RWPE2 (cell line): ENCODE measurements around the gene SIPA1L3.
"Not testable (repeated sequence)": the region's sequence is repeated elsewhere in the genome, so short reads cannot be mapped to it uniquely, and the experiment has no call there.

ENCODE experiments used
- ATAC-seq: fragments of 200-7000 bp; cut with Tn5 transposase; 3 replicates; pipeline ENCODE4 v1.9.1; 2021; ENCODE audit warnings: low read depth
- DNase-seq: peaks from one replicate; pipeline ENCODE4 v3.0.0-alpha.2; 2020; ENCODE audit warnings: low spot score
- H3K27ac ChIP-seq: fragments of 450-650 bp; 2 replicates; pipeline ENCODE4 v1.5.1; 2017; ENCODE audit warnings: mild to moderate bottlenecking; ENCODE audit not compliant: poor library complexity, severe bottlenecking
- H3K27me3 ChIP-seq: fragments of 250-450 bp; sonication (Bioruptor Pico); 2 replicates; pipeline ENCODE4 v1.5.1; 2021; ENCODE audit warnings: mild to moderate bottlenecking, moderate library complexity; ENCODE audit not compliant: insufficient read depth, poor library complexity, severe bottlenecking
- H3K36me3 ChIP-seq: fragments of 250-450 bp; sonication (Bioruptor Pico); 2 replicates; pipeline ENCODE4 v1.5.1; 2020; ENCODE audit warnings: low read depth, mild to moderate bottlenecking, moderate library complexity
- H3K4me1 ChIP-seq: fragments of 250-450 bp; sonication (Bioruptor Pico); 2 replicates; pipeline ENCODE4 v1.5.1; 2021; ENCODE audit warnings: mild to moderate bottlenecking, moderate library complexity; ENCODE audit not compliant: insufficient read depth, poor library complexity, severe bottlenecking
- H3K4me3 ChIP-seq: fragments of 250-450 bp; sonication (Bioruptor Pico); 2 replicates; pipeline ENCODE4 v1.5.1; 2021; ENCODE audit warnings: mild to moderate bottlenecking, moderate library complexity; ENCODE audit not compliant: severe bottlenecking
- H3K9me3 ChIP-seq: fragments of 250-450 bp; sonication (Bioruptor Pico); 2 replicates; pipeline ENCODE4 v1.5.1; 2021; ENCODE audit warnings: mild to moderate bottlenecking, moderate library complexity; ENCODE audit not compliant: severe bottlenecking
- TF ChIP-seq, protein P1 (sequence below): fragments of 450-650 bp; IDR thresholded peaks from one replicate; pipeline ENCODE4 v1.5.1; 2017; ENCODE audit warnings: mild to moderate bottlenecking, moderate library complexity; ENCODE audit not compliant: poor library complexity, severe bottlenecking

Gene SIPA1L3

DNA sequence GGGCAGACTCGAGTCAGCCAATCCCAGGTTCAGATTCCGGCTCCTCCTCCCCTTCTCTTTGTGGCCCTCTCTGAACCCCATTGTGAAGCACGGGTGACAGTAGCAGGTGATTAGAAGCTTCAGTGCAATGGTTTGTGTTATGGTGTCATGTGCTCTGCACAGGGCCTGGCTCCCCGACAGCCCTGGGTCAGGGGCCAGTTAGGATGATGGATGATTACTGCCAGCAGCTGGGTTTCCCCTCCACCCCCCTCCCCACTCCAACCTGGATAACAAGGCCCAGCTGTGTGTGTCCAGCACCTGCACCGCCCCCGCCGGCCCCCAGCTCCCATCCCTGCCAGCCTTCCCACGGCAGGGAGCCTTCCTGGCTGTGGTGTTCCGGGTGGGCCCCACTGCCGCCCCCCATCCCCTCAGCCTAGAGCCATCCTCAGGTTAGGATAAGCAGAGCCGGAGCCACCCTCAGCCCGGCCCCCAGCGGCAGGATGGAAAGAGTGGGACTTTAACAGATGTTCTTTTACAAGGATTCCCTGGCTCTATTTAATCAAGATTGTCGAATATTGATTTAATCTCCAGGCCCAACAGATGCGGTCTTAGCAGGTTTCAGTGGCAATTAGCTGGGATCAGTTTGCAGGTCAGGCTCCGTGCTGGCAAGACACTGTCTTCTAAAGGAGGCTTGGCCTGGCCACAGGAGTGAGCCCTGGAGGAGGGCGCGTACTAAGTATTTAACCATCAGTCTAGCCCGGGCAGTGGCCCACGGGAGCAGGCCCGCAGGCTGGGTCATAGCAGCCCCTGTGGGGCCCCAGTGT is 156.2 kb downstream of the SIPA1L3 start:
- Histone ChIP-seq H3K4me1 (peaks cover 21% of the 10 kb centered on the region), H3K9me3 (no peaks in the 10 kb centered on the region), H3K4me3 (no peak overlapping the region), H3K27me3 (no peaks in the 10 kb centered on the region), H3K36me3 (peaks cover 3% of the 10 kb centered on the region; the same call in 1 of the 2 replicates), H3K27ac (peak overlapping the region; percentile 57)
- no peak for DNase-seq
- ATAC-seq: no peak
- TF ChIP-seq, protein P1, sequence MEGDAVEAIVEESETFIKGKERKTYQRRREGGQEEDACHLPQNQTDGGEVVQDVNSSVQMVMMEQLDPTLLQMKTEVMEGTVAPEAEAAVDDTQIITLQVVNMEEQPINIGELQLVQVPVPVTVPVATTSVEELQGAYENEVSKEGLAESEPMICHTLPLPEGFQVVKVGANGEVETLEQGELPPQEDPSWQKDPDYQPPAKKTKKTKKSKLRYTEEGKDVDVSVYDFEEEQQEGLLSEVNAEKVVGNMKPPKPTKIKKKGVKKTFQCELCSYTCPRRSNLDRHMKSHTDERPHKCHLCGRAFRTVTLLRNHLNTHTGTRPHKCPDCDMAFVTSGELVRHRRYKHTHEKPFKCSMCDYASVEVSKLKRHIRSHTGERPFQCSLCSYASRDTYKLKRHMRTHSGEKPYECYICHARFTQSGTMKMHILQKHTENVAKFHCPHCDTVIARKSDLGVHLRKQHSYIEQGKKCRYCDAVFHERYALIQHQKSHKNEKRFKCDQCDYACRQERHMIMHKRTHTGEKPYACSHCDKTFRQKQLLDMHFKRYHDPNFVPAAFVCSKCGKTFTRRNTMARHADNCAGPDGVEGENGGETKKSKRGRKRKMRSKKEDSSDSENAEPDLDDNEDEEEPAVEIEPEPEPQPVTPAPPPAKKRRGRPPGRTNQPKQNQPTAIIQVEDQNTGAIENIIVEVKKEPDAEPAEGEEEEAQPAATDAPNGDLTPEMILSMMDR: no peak

DNA sequence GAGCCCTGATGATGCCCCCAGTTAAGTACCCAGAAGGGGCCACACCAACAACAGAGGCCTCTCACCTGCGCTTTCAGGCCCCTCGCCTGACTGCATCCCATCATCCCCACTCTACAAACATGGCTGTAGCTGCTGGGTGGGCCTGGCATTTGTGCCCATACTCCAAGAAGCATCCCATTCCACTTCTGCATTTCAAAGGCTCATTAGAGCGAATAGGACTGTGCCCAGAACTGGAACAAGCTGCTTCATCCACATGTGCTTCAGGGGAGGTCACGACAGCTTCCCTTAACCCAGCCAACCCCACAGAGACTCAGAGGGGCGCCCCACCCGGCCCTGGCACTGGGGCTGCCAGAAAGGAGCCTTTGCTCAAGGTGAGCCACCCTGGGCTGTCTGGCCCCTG is 156.9 kb downstream of the SIPA1L3 start:
- Histone ChIP-seq H3K27ac (no peak overlapping the region), H3K9me3 (no peaks in the 10 kb centered on the region), H3K27me3 (no peaks in the 10 kb centered on the region), H3K36me3 (peaks cover 3% of the 10 kb centered on the region; the same call in 1 of the 2 replicates), H3K4me3 (no peak overlapping the region), H3K4me1 (peaks cover 21% of the 10 kb centered on the region)
- DNase-seq (no peak), ATAC-seq (no peak)
- TF ChIP-seq, protein P1: no peak

DNA sequence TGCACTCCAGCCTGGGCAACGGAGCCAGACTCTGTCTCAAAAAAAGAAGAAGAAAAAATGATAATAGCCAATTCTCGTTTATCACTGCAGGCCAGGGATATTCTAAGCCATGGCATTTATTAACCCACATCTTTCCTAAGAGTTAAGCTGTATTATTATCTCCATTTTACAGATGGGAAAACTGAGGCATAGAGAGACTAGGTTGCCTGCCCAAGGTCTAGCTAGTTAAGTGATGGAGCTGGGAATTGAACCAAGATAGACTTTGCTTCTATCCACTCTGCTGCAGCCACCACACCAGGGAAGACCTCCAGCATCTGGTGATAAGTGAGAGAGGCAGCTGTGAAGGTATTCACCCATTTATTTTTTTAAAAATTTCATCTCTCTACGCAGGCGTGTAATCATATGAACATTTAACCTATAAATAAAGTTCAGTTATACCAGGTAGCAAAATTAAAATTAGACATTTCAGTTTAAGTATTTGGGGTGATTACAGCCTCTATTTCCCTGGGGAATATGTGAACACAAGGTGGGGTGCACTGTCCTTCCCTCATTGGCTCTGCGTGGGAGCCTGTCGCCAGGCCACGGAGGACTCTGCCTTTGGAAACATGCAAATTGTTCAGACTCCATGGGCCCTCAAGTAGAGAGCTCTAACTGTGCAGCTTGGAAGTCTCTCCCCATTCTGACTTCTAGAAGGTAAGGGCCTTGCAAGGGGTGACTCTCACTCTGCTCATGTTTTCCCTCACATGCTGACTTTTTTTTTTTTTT is 157.8 kb downstream of the SIPA1L3 start:
- DNase-seq (no peak), ATAC-seq (no peak)
- Histone ChIP-seq H3K36me3 (peaks cover 3% of the 10 kb centered on the region; the same call in 1 of the 2 replicates), H3K4me3 (no peak overlapping the region), H3K4me1 (peaks cover 16% of the 10 kb centered on the region), H3K27ac (no peak overlapping the region), H3K9me3 (no peaks in the 10 kb centered on the region), H3K27me3 (no peaks in the 10 kb centered on the region)
- TF ChIP-seq, protein P1: no peak

DNA sequence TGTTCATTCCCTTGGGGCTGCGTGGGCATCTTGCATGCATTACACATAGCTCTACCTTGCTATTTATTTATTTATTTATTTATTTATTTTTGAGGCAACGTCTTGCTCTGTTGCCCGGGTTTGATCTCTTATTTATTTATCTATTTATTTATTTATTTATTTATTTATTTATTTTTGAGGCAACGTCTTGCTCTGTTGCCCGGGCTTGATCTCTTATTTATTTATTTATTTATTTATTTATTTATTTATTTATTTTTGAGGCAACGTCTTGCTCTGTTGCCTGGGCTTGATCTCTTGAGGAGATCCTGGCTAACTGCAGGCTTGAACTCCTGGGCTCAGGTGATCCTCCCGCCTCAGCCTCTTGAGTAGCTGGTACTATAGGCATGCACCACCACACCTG is 158.8 kb downstream of the SIPA1L3 start:
- ATAC-seq, H3K27ac ChIP-seq, H3K9me3 ChIP-seq, H3K4me3 ChIP-seq, DNase-seq, H3K27me3 ChIP-seq, H3K36me3 ChIP-seq: not testable (repeated sequence)
- peaks cover 15% of the 10 kb centered on the region for H3K4me1 ChIP-seq

DNA sequence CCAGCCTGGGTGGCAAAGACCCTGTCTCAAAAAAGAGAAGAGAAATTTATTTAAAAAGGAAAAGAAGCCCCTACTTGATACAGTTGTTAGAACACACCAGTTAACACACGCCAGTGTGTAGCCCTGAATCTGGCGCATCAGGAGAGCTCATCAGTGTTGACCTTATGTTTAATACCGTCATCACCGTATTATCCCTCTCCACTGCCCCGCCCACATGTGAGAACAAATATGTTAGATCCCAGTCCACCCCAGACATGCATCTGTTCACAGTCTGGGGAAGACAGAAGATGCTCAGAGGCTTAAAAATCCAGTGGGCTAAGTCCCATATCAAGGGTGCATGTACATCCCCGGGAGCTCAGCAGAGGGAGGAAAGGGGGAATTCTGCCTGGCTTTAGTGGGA is 161.8 kb downstream of the SIPA1L3 start:
- Histone ChIP-seq H3K9me3 (no peaks in the 10 kb centered on the region), H3K27ac (no peak overlapping the region), H3K36me3 (peaks cover 9% of the 10 kb centered on the region), H3K4me1 (peaks cover 7% of the 10 kb centered on the region), H3K27me3 (no peaks in the 10 kb centered on the region), H3K4me3 (no peak overlapping the region)
- DNase-seq: no peak
- TF ChIP-seq, protein P1: no peak
- ATAC-seq: no peak
